Tibial nerve (tissue), 4 donors: ENCODE data around the gene PSME3IP1. TPM values are rescaled to one million over a fixed set of nuclear protein-coding genes. Genes with fewer than 3 reads are reported as not detected.

ENCODE experiments used
- DNase-seq, 2 donors: peaks; one replicate each; pipeline ENCODE4 v3.0.0-alpha.2; 2019; ENCODE audit warnings: low spot score in 2 of 2
- H3K27ac ChIP-seq, 4 donors: fragments of 200-600 bp; sonication (generic) in 3 of 4; one replicate each; pipeline ENCODE4 v1.5.1; 2017 to 2019; ENCODE audit warnings: mild to moderate bottlenecking in 1 of 4
- H3K27me3 ChIP-seq, 2 donors: fragments of 200-600 bp; sonication (generic) in 1 of 2; one replicate each; pipeline versions ENCODE4 v1.5.1 to v1.6.0; 2017 to 2019
- H3K36me3 ChIP-seq, 3 donors: fragments of 200-600 bp; sonication (generic); one replicate each; pipeline ENCODE4 v1.5.1; 2018 to 2019
- H3K4me1 ChIP-seq, 4 donors: fragments of 200-600 bp; sonication (generic) in 3 of 4; one replicate each; pipeline ENCODE4 v1.5.1; 2017 to 2019
- H3K4me3 ChIP-seq, 4 donors: fragments of 200-600 bp; sonication (generic) in 3 of 4; one replicate each; pipeline ENCODE4 v1.5.1; 2017 to 2019; ENCODE audit warnings: mild to moderate bottlenecking in 1 of 4, moderate library complexity in 1 of 4
- H3K9me3 ChIP-seq, 4 donors: fragments of 200-600 bp; sonication (generic) in 3 of 4; one replicate each; pipeline ENCODE4 v1.5.1; 2017 to 2019
- CTCF ChIP-seq, 5 experiments: fragments of 200-600 bp in 3 of 5; fragments of 450-650 bp in 2 of 5; sonication (generic) in 3 of 5; IDR thresholded peaks; one replicate each; pipeline ENCODE4 v1.5.1; 2016 to 2019; ENCODE audit warnings: antibody characterized with exemption in 5 of 5, mild to moderate bottlenecking in 3 of 5, moderate library complexity in 2 of 5
- EP300 ChIP-seq, 2 donors: sonication (generic); formaldehyde crosslinking; IDR thresholded peaks; one replicate each; pipeline ENCODE4 v1.6.1; 2017; ENCODE audit warnings: antibody characterized with exemption in 2 of 2, mild to moderate bottlenecking in 1 of 2
- POLR2A ChIP-seq, 2 donors: fragments of 450-650 bp; IDR thresholded peaks; one replicate each; pipeline ENCODE4 v1.6.1; 2017; ENCODE audit warnings: antibody characterized with exemption in 2 of 2, mild to moderate bottlenecking in 2 of 2, moderate library complexity in 2 of 2
- WGBS, 2 donors: methylation state at CpG; one replicate each; pipeline ENCODE4 v1.1.5; 2018; 5-methylcytosine and 5-hydroxymethylcytosine counted together
- total RNA-seq, 4 donors: library from RNA; depleted of rRNA; stranded (reverse); fragments of >200 nt; gene quantifications; one replicate each; pipeline ENCODE4 v1.1.0, GENCODE V29; 2016

PSME3IP1 gene
- total RNA-seq, 4 donors from 2014 or later = 58.4 to 100 (median 69.7) TPM

- no peak for TF ChIP-seq POLR2A (IDR thresholded peaks at IDR 0.05)
- TF ChIP-seq EP300 (IDR thresholded peaks at IDR 0.05) = no peak
- no peak for TF ChIP-seq CTCF (IDR thresholded peaks at IDR 0.05)
- no peaks in the 10 kb centered on the region for H3K9me3 ChIP-seq
- H3K27ac ChIP-seq = peak overlapping the region in 1 of 4 donors; percentile 0
- WGBS, 2 donors = 37 to 53% methylated on average over 3 of the region's 3 CpGs
- peaks cover 0 to 37% (median 0%) of the 10 kb centered on the region in 4 donors for H3K4me1 ChIP-seq
- H3K27me3 ChIP-seq = no peaks in the 10 kb centered on the region
- DNase-seq = no peak
- H3K36me3 ChIP-seq = peaks cover 0 to 4% (median 0%) of the 10 kb centered on the region in 3 donors
- H3K4me3 ChIP-seq = no peak overlapping the region
Observed at GRCh38 chr16:57178196-57178595, 7.6 kb downstream of the PSME3IP1 start.

- Histone ChIP-seq H3K36me3 (peaks cover 0 to 27% (median 13%) of the 10 kb centered on the region in 3 donors), H3K4me1 (peaks cover 0 to 37% (median 0%) of the 10 kb centered on the region in 4 donors), H3K9me3 (no peaks in the 10 kb centered on the region), H3K4me3 (no peak overlapping the region), H3K27ac (peak overlapping the region in 1 of 4 donors; percentile 36), H3K27me3 (no peaks in the 10 kb centered on the region)
- TF ChIP-seq POLR2A (IDR thresholded peaks at IDR 0.05) (no peak), CTCF (IDR thresholded peaks at IDR 0.05) (no peak), EP300 (IDR thresholded peaks at IDR 0.05) (no peak)
- DNase-seq = no peak
- WGBS, 2 donors = 46 to 52% methylated on average over 5 of the region's 5 CpGs
Observed at GRCh38 chr16:57175896-57176295, 9.9 kb downstream of the PSME3IP1 start.

DNA sequence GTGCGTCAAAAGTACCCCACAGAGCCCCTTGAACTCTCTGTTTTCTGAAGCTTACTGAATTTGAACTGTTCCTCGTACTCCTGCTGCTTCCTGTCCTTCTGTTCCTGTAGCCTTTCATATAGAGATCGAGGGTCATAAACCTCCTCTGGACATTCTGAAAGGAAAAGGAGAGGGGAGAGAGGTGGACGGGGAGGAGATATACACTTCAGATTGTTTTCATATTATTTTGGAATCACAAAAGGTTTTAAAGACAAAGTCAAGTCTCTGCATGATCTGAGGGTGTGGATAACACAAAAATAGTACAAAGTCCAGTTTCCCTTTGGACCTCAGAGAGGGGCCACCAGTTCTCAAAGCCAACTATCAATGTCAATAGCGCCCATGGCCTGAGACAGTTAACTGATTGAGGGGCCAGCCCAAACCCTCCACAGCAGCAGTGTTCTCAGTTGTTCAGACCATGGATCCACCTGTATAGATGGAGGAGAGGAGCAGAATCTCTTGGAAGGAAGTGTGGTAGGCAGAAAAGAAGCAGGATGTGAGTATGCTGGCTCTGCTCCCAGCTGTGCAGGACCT lies 13.0 kb downstream of the PSME3IP1 start:
- no peak overlapping the region for H3K4me3 ChIP-seq
- no peaks in the 10 kb centered on the region for H3K9me3 ChIP-seq
- H3K4me1 ChIP-seq = peaks cover 0 to 21% (median under 1%) of the 10 kb centered on the region in 4 donors
- TF ChIP-seq EP300 (IDR thresholded peaks at IDR 0.05) (no peak), POLR2A (IDR thresholded peaks at IDR 0.05) (no peak), CTCF (IDR thresholded peaks at IDR 0.05) (no peak)
- H3K36me3 ChIP-seq = peaks cover 0 to 43% (median 17%) of the 10 kb centered on the region in 3 donors
- WGBS, 2 donors = 79 to 90% methylated on average over 5 of the region's 5 CpGs
- no peak overlapping the region for H3K27ac ChIP-seq
- no peak for DNase-seq
- no peaks in the 10 kb centered on the region for H3K27me3 ChIP-seq

- no peaks in the 10 kb centered on the region for H3K27me3 ChIP-seq
Observed at GRCh38 chr16:57169327-57169726, 16.5 kb downstream of the PSME3IP1 start.

More at GRCh38 chr16:57169327-57169726, 16.5 kb downstream of the PSME3IP1 start:
- Histone ChIP-seq H3K36me3 (peaks cover 0 to 62% (median 17%) of the 10 kb centered on the region in 3 donors), H3K4me1 (peaks cover 0 to 33% (median 5%) of the 10 kb centered on the region in 4 donors), H3K4me3 (no peak overlapping the region), H3K27ac (no peak overlapping the region), H3K9me3 (no peaks in the 10 kb centered on the region)
- no peak for DNase-seq
- no peak for TF ChIP-seq CTCF (IDR thresholded peaks at IDR 0.05)
- TF ChIP-seq EP300 (IDR thresholded peaks at IDR 0.05) = no peak
- TF ChIP-seq POLR2A (IDR thresholded peaks at IDR 0.05) = no peak
